Measurements from ENCODE around the gene CASZ1.

The CASZ1 gene

GRCh38 chr1:10733474-10734366, 62.7 kb downstream of the CASZ1 start:
- TF ChIP-seq EGR1 (IDR thresholded peaks at IDR 0.05) (no peak), RAD21 (IDR thresholded peaks at IDR 0.05; ENCODE audit: low read depth) (no peak), NFIC (IDR thresholded peaks at IDR 0.05) (no peak), EP300 (IDR thresholded peaks at IDR 0.05; ENCODE audit: borderline replicate concordance) (no peak), TEAD4 (IDR thresholded peaks at IDR 0.05) (no peak), CREB1 (IDR thresholded peaks at IDR 0.05; ENCODE audit: low read depth) (no peak), REST (IDR thresholded peaks at IDR 0.05; ENCODE audit: low read depth) (no peak), YY1 (IDR thresholded peaks at IDR 0.05; ENCODE audit: low read depth) (no peak), TCF12 (IDR thresholded peaks at IDR 0.05; ENCODE audit: low read depth) (no peak), CEBPB (IDR thresholded peaks at IDR 0.05) (no peak), FOXM1 (IDR thresholded peaks at IDR 0.05; ENCODE audit: borderline replicate concordance, low read depth) (no peak), TAF1 (IDR thresholded peaks at IDR 0.05; ENCODE audit: low read depth) (no peak), ZBTB7A (IDR thresholded peaks at IDR 0.05; ENCODE audit: low read depth) (no peak)
- TF ChIP-seq, protein P1, sequence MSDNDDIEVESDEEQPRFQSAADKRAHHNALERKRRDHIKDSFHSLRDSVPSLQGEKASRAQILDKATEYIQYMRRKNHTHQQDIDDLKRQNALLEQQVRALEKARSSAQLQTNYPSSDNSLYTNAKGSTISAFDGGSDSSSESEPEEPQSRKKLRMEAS (IDR thresholded peaks at IDR 0.05): no peak
- TF ChIP-seq, protein P2, sequence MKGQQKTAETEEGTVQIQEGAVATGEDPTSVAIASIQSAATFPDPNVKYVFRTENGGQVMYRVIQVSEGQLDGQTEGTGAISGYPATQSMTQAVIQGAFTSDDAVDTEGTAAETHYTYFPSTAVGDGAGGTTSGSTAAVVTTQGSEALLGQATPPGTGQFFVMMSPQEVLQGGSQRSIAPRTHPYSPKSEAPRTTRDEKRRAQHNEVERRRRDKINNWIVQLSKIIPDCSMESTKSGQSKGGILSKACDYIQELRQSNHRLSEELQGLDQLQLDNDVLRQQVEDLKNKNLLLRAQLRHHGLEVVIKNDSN (IDR thresholded peaks at IDR 0.05): no peak

GRCh38 chr1:10730985-10731384, 65.5 kb downstream of the CASZ1 start:
- no peak for TF ChIP-seq RAD21 (IDR thresholded peaks at IDR 0.05; ENCODE audit: low read depth)
- TF ChIP-seq EGR1 (IDR thresholded peaks at IDR 0.05): no peak
- no peak for TF ChIP-seq EP300 (IDR thresholded peaks at IDR 0.05; ENCODE audit: borderline replicate concordance)
- no peak for TF ChIP-seq TCF12 (IDR thresholded peaks at IDR 0.05; ENCODE audit: low read depth)
- TF ChIP-seq NFIC (IDR thresholded peaks at IDR 0.05): no peak
- TF ChIP-seq CEBPB (IDR thresholded peaks at IDR 0.05): no peak
- no peak for TF ChIP-seq TEAD4 (IDR thresholded peaks at IDR 0.05)
- TF ChIP-seq TAF1 (IDR thresholded peaks at IDR 0.05; ENCODE audit: low read depth): no peak
- TF ChIP-seq ZBTB7A (IDR thresholded peaks at IDR 0.05; ENCODE audit: low read depth): no peak
- TF ChIP-seq CREB1 (IDR thresholded peaks at IDR 0.05; ENCODE audit: low read depth): no peak
- TF ChIP-seq, protein P2 (IDR thresholded peaks at IDR 0.05): no peak
- TF ChIP-seq, protein P1 (IDR thresholded peaks at IDR 0.05): no peak
- no peak for TF ChIP-seq REST (IDR thresholded peaks at IDR 0.05; ENCODE audit: low read depth)

DNA sequence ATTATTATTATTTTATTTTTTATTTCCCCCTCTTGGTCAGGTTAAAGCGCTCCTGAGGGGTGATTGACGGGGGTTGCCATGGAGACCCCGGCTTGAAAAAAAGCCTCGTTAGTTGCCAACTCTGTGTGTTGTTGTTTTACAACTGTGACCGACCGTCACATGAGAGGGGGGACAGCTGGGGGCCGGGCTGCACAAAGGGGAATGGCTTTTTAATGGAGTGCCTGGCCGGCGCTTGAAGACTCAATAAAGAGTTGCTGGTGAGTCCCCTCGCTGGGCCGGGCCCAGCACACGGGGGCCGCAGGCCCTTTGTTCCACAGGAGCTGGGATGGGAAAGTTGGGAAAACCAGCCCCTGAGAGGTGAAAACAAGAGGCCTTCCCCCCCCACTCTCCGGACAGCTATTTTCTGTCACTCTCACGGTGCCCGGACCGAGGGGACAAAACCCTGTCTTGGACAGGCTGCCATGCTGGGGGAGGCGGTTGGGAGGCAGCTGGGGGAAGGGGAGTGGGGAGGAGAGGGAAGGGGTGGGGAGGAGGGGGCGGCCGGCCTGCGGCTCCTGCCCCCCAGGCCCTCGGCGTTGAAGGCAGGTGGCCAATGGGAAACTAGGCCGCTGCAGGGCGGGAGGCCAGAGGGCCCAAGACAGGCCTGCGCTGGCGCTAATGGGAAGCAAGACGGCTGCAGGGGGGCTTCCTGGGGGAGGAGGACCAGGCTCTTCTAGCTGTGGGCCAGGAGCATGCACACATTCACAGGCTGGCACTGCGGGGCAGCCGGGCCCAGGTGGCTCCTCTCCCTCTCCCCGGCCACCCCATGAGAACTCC, 67.6 kb downstream of the CASZ1 start:
- no peak for TF ChIP-seq CREB1 (IDR thresholded peaks at IDR 0.05; ENCODE audit: low read depth)
- no peak for TF ChIP-seq TEAD4 (IDR thresholded peaks at IDR 0.05)
- TF ChIP-seq, protein P2 (IDR thresholded peaks at IDR 0.05): no peak
- TF ChIP-seq, protein P1 (IDR thresholded peaks at IDR 0.05): no peak
- no peak for TF ChIP-seq EP300 (IDR thresholded peaks at IDR 0.05; ENCODE audit: borderline replicate concordance)
- no peak for TF ChIP-seq RAD21 (IDR thresholded peaks at IDR 0.05; ENCODE audit: low read depth)
- TF ChIP-seq REST (IDR thresholded peaks at IDR 0.05; ENCODE audit: low read depth): no peak

Measured in Ishikawa (cell line).